A673 (cell line): Measurements from ENCODE around the gene ANKRD28. TPM values are rescaled to one million over a fixed set of nuclear protein-coding genes. Genes with fewer than 3 reads are reported as not detected.
A peak's percentile ranks its signal among the peaks of the same experiment; 100 is the strongest.

Experiments
- BruUV-seq: library from RNA; stranded (reverse); fragments of 400-500 nt; replicated peaks from 2 replicates; lab custom pipeline; 2021; lab: Mats Ljungman, UMichigan
- CTCF ChIA-PET: fragments of 300-600 bp; sonication (Branson Sonifier 250); formaldehyde crosslinking; loops from one replicate; lab custom pipeline; 2022; ENCODE audit warnings: antibody characterized with exemption; lab: Charles Lee
- POLR2A ChIA-PET: fragments of 300-600 bp; sonication (Branson Sonifier 250); formaldehyde crosslinking; loops from one replicate; lab custom pipeline; 2022; ENCODE audit warnings: antibody characterized with exemption; ENCODE audit not compliant: low non-redundant PET; lab: Charles Lee
- DNase-seq: peaks from one replicate; pipeline ENCODE4 v3.0.0-alpha.2; 2015; ENCODE audit warnings: low spot score
- H3K27ac ChIP-seq: fragments of 200-600 bp; sonication (generic); 2 replicates; pipeline ENCODE4 v1.5.1; 2016; ENCODE audit warnings: mixed run types, low read depth, mild to moderate bottlenecking, mixed read lengths, antibody characterized with exemption, low read length; ENCODE audit not compliant: poor library complexity, severe bottlenecking
- H3K27me3 ChIP-seq: fragments of 200-600 bp; sonication (generic); replicated peaks from 2 replicates; pipeline ENCODE4 v1.6.1; 2017; ENCODE audit warnings: mixed run types, low read depth, mild to moderate bottlenecking, mixed read lengths, antibody characterized with exemption, low read length; ENCODE audit not compliant: insufficient read depth, poor library complexity
- H3K36me3 ChIP-seq: fragments of 200-600 bp; sonication (generic); 2 replicates; pipeline ENCODE4 v1.6.1; 2016; ENCODE audit warnings: mixed run types, mild to moderate bottlenecking, mixed read lengths, antibody characterized with exemption, low read length; ENCODE audit not compliant: insufficient read depth, poor library complexity, severe bottlenecking
- H3K4me1 ChIP-seq: fragments of 200-600 bp; sonication (generic); 2 replicates; pipeline ENCODE4 v1.6.1; 2017; ENCODE audit warnings: mixed run types, mild to moderate bottlenecking, mixed read lengths, antibody characterized with exemption, low read length; ENCODE audit not compliant: insufficient read depth, poor library complexity, severe bottlenecking
- H3K4me3 ChIP-seq: fragments of 200-600 bp; sonication (generic); 2 replicates; pipeline ENCODE4 v1.5.1; 2016; ENCODE audit warnings: low read depth, mixed run types, mild to moderate bottlenecking, mixed read lengths, low read length; ENCODE audit not compliant: poor library complexity, severe bottlenecking
- H3K9me3 ChIP-seq: fragments of 200-600 bp; sonication (generic); 2 replicates; pipeline ENCODE4 v1.6.1; 2016; ENCODE audit warnings: mixed run types, low read depth, mild to moderate bottlenecking, mixed read lengths, antibody characterized with exemption, low read length; ENCODE audit not compliant: poor library complexity, severe bottlenecking
- CTCF ChIP-seq: fragments of 300-800, 200-600 bp; sonication (generic); conservative IDR thresholded peaks from 2 replicates; pipeline ENCODE4 v1.5.1; 2017; ENCODE audit warnings: low read depth, mild to moderate bottlenecking, antibody characterized with exemption, low read length, moderate library complexity, mixed read lengths
- EZH2 ChIP-seq: fragments of 200-600 bp; sonication (generic); IDR thresholded peaks from 2 replicates; pipeline ENCODE4 v1.6.1; 2017; ENCODE audit warnings: borderline replicate concordance, low read depth, mild to moderate bottlenecking, mixed read lengths, antibody characterized with exemption, low read length; ENCODE audit not compliant: poor library complexity, severe bottlenecking
- intact Hi-C: fragments of 100-400 bp; cut with micrococcal nuclease; formaldehyde crosslinking; loops from one replicate; pipeline ENCODE4 v1.10.0; 2022; ENCODE audit not compliant: unreplicated experiment
- total RNA-seq: library from RNA; stranded (reverse); gene quantifications from 2 replicates; pipeline ENCODE4 v1.2.3, GENCODE V29; 2021

The ANKRD28 gene
- total RNA-seq, 1 experiment from 2014 or later, result 29.9 TPM

- H3K27ac ChIP-seq, result peak overlapping the region; percentile 33
- ChIA-PET POLR2A (no interaction called here), CTCF (no interaction called here)
- TF ChIP-seq CTCF (no peak), EZH2 (no peak)
- no TSS peak for BruUV-seq
- no peak overlapping the region for H3K4me3 ChIP-seq
- no peaks in the 10 kb centered on the region for H3K27me3 ChIP-seq
- peaks cover 15% of the 10 kb centered on the region for H3K4me1 ChIP-seq
- H3K36me3 ChIP-seq, result no peaks in the 10 kb centered on the region
- DNase-seq, result peak; percentile 22
- intact Hi-C loops, result no loop called here
- H3K9me3 ChIP-seq, result no peaks in the 10 kb centered on the region
These were observed 150.1 kb downstream of the ANKRD28 start for GRCh38 chr3:15647611-15648167.

GRCh38 chr3:15646851-15647511 is 150.8 kb downstream of the ANKRD28 start:
- Histone ChIP-seq H3K27ac (peak overlapping the region; percentile 33), H3K4me3 (no peak overlapping the region), H3K4me1 (peaks cover 15% of the 10 kb centered on the region), H3K9me3 (no peaks in the 10 kb centered on the region), H3K36me3 (no peaks in the 10 kb centered on the region), H3K27me3 (no peaks in the 10 kb centered on the region)
- peak; percentile 62 for DNase-seq
- intact Hi-C loops, result no loop called here
- CTCF ChIA-PET, result interaction anchor here (0.6 kb wide), 1 partner anchor 150 kb away, joined by 3 read pairs; no protein-coding TSS in a partner anchor
- POLR2A ChIA-PET, result no interaction called here
- no peak for TF ChIP-seq EZH2
- no peak for TF ChIP-seq CTCF
- BruUV-seq, result no TSS peak

GRCh38 chr3:15645740-15646501 is 151.9 kb downstream of the ANKRD28 start:
- Histone ChIP-seq H3K27me3 (no peaks in the 10 kb centered on the region), H3K4me3 (no peak overlapping the region), H3K36me3 (no peaks in the 10 kb centered on the region), H3K4me1 (peaks cover 15% of the 10 kb centered on the region), H3K27ac (no peak overlapping the region), H3K9me3 (no peaks in the 10 kb centered on the region)
- ChIA-PET POLR2A (interaction anchor here (0.7 to 1.1 kb wide), 2 partner anchors 10 to 12 kb away, joined by 7 to 12 read pairs; no protein-coding TSS in a partner anchor), CTCF (interaction anchor here (0.6 kb wide), 1 partner anchor 151 kb away, joined by 3 read pairs; no protein-coding TSS in a partner anchor)
- TF ChIP-seq CTCF (no peak), EZH2 (no peak)
- BruUV-seq, result no TSS peak
- peak; percentile 87 for DNase-seq
- intact Hi-C loops, result no loop called here
